IMR-90 (cell line): ENCODE results near the gene MYPN. TPM values are rescaled to one million over a fixed set of nuclear protein-coding genes. Genes with fewer than 3 reads are reported as not detected.

ENCODE experiments used
- ATAC-seq: fragments of 200-7000 bp; cut with Tn5 transposase; 2 replicates; pipeline ENCODE4 v1.9.1; 2020; ENCODE audit warnings: low read depth, mild to moderate bottlenecking, moderate library complexity
- BruUV-seq: library from RNA; stranded (reverse); fragments of 400-500 nt; replicated peaks from 2 replicates; lab custom pipeline; 2021; lab: Mats Ljungman, UMichigan
- CTCF ChIA-PET: fragments of 300-600 bp; formaldehyde crosslinking; extraction: SDS; loops from one replicate; lab custom pipeline; 2021; ENCODE audit warnings: antibody characterized with exemption; lab: Yijun Ruan, JAX
- POLR2A ChIA-PET: fragments of 300-600 bp; sonication (Branson Sonifier 250); formaldehyde crosslinking; loops from one replicate; lab custom pipeline; 2022; ENCODE audit warnings: antibody characterized with exemption; ENCODE audit not compliant: unreplicated experiment; lab: Charles Lee
- DNase-seq: peaks from one replicate; pipeline ENCODE4 v3.0.0; 2013
- H2AFZ ChIP-seq: replicated peaks from 2 replicates; pipeline ENCODE3; 2013; ENCODE audit warnings: low read length, mild to moderate bottlenecking; ENCODE audit not compliant: poor library complexity
- H2AK5ac ChIP-seq: 2 replicates; pipeline ENCODE4 v1.6.1; 2013; ENCODE audit warnings: low read depth, low read length, inconsistent platforms
- H2AK9ac ChIP-seq: replicated peaks from 2 replicates; pipeline ENCODE3; 2013; ENCODE audit warnings: mild to moderate bottlenecking, low read depth, low read length, moderate library complexity; ENCODE audit not compliant: poor library complexity
- H2BK120ac ChIP-seq: 2 replicates; pipeline ENCODE4 v1.6.1; 2013; ENCODE audit warnings: low read depth, low read length, inconsistent platforms
- H2BK15ac ChIP-seq: 3 replicates; pipeline ENCODE4 v1.6.1; 2013; ENCODE audit warnings: low read depth, low read length, inconsistent platforms
- H2BK20ac ChIP-seq: 2 replicates; pipeline ENCODE4 v1.6.1; 2013; ENCODE audit warnings: low read depth, mild to moderate bottlenecking, inconsistent platforms, low read length, moderate library complexity
- H2BK5ac ChIP-seq: 2 replicates; pipeline ENCODE4 v1.6.1; 2013; ENCODE audit warnings: mild to moderate bottlenecking, low read depth, low read length, inconsistent platforms; ENCODE audit not compliant: poor library complexity, severe bottlenecking
- H3K14ac ChIP-seq: replicated peaks from 2 replicates; pipeline ENCODE4 v1.6.1; 2013; ENCODE audit warnings: low read depth, low read length, inconsistent platforms
- H3K18ac ChIP-seq: 2 replicates; pipeline ENCODE4 v1.6.1; 2013; ENCODE audit warnings: low read depth, low read length, control low read depth
- H3K23ac ChIP-seq: 2 replicates; pipeline ENCODE4 v1.6.1; 2013; ENCODE audit warnings: low read depth, low read length, inconsistent platforms
- H3K27ac ChIP-seq: 2 replicates; pipeline ENCODE4 v1.5.1; 2013; ENCODE audit warnings: mild to moderate bottlenecking, control low read depth, low read length; ENCODE audit not compliant: insufficient read depth
- H3K27me3 ChIP-seq: 2 replicates; pipeline ENCODE4 v1.6.1; 2013; ENCODE audit warnings: low read length; ENCODE audit not compliant: control insufficient read depth, insufficient read depth
- H3K36me3 ChIP-seq: 2 replicates; pipeline ENCODE4 v1.6.1; 2013; ENCODE audit warnings: low read length, mixed read lengths; ENCODE audit not compliant: control insufficient read depth, insufficient read depth
- H3K4ac ChIP-seq: 2 replicates; pipeline ENCODE4 v1.6.1; 2013; ENCODE audit warnings: low read depth, low read length, inconsistent platforms
- H3K4me1 ChIP-seq: 2 replicates; pipeline ENCODE4 v1.6.1; 2013; ENCODE audit warnings: low read length, mixed read lengths; ENCODE audit not compliant: control insufficient read depth, insufficient read depth
- H3K4me2 ChIP-seq: 2 replicates; pipeline ENCODE4 v1.6.1; 2013; ENCODE audit warnings: low read depth, mild to moderate bottlenecking, control low read depth, low read length, moderate library complexity
- H3K4me3 ChIP-seq: 2 replicates; pipeline ENCODE4 v1.5.1; 2013; ENCODE audit warnings: low read depth, mild to moderate bottlenecking, control low read depth, low read length, moderate library complexity; ENCODE audit not compliant: insufficient read depth
- H3K56ac ChIP-seq: 2 replicates; pipeline ENCODE4 v1.6.1; 2013; ENCODE audit warnings: low read length, inconsistent platforms; ENCODE audit not compliant: insufficient read depth; ENCODE audit errors: extremely low read depth
- H3K79me1 ChIP-seq, 2 experiments: 2 replicates each; pipeline ENCODE4 v1.6.1; 2013; ENCODE audit warnings: low read length in 2 of 2, inconsistent platforms in 1 of 2, low read depth in 1 of 2
- H3K9ac ChIP-seq: 2 replicates; pipeline ENCODE4 v1.6.1; 2013; ENCODE audit warnings: low read depth, low read length, control low read depth
- H3K9me1 ChIP-seq: 2 replicates; pipeline ENCODE4 v1.6.1; 2013; ENCODE audit warnings: low read length, inconsistent platforms; ENCODE audit not compliant: insufficient read depth
- H3K9me3 ChIP-seq: 2 replicates; pipeline ENCODE4 v1.6.1; 2013; ENCODE audit warnings: low read length; ENCODE audit not compliant: control insufficient read depth, insufficient read depth
- H4K20me1 ChIP-seq: 2 replicates; pipeline ENCODE4 v1.6.1; 2013; ENCODE audit warnings: low read length, inconsistent platforms; ENCODE audit not compliant: insufficient read depth
- H4K5ac ChIP-seq: 2 replicates; pipeline ENCODE4 v1.6.1; 2013; ENCODE audit warnings: mild to moderate bottlenecking, low read depth, low read length, control low read depth
- H4K8ac ChIP-seq, 2 experiments: 2 replicates each; pipeline ENCODE4 v1.6.1; 2013; ENCODE audit warnings: low read depth in 2 of 2, low read length in 2 of 2, control low read depth in 1 of 2, inconsistent platforms in 1 of 2
- H4K91ac ChIP-seq: 2 replicates; pipeline ENCODE4 v1.6.1; 2013; ENCODE audit warnings: low read depth, low read length, inconsistent platforms; ENCODE audit not compliant: insufficient read depth
- MAZ ChIP-seq: IDR thresholded peaks from 2 replicates; pipeline ENCODE4 v1.6.1; 2012; ENCODE audit warnings: low read depth, mild to moderate bottlenecking, low read length, improper control_type of control experiment, moderate library complexity, borderline replicate concordance
- RFX5 ChIP-seq: IDR thresholded peaks from 2 replicates; pipeline ENCODE4 v1.8.0; 2012; ENCODE audit warnings: low read depth, mild to moderate bottlenecking, low read length, moderate library complexity
- SMC3 ChIP-seq: fragments of 150-350 bp; IDR thresholded peaks from 2 replicates; pipeline ENCODE4 v1.6.1; 2016; ENCODE audit warnings: low read depth, mild to moderate bottlenecking, antibody characterized with exemption, low read length, moderate library complexity
- WGBS, 2 experiments: methylation state at CpG; one replicate each; pipeline versions ENCODE4 v1.1.5 to v1.1.7; 2013; ENCODE audit warnings: missing lambda C conversion rate in 2 of 2; ENCODE audit not compliant: insufficient read length in 1 of 2; ENCODE audit errors: extremely low coverage in 2 of 2; 5-methylcytosine and 5-hydroxymethylcytosine counted together
- dilution Hi-C: fragments of 300-500 bp; cut with HindIII; formaldehyde crosslinking; loops from one replicate; pipeline ENCODE4 v1.14.3; 2018; ENCODE audit warnings: low sequenced_read_pairs; ENCODE audit not compliant: unreplicated experiment
- in situ Hi-C: fragments of 300-500 bp; cut with MboI; formaldehyde crosslinking; loops from 3 replicates; pipeline ENCODE4 v1.14.3; 2019; ENCODE audit warnings: low sequenced_read_pairs, inconsistent platforms, mixed read lengths
- intact Hi-C: fragments of 100-400 bp; cut with micrococcal nuclease; formaldehyde crosslinking; loops from 2 replicates; pipeline ENCODE4 v1.10.0; 2022
- polyA plus RNA-seq, 3 experiments: library from polyadenylated mRNA; depleted of rRNA; stranded (reverse); fragments of >200 nt; gene quantifications; 2 replicates each; pipeline ENCODE4 v1.2.3, GENCODE V29; 2012; ENCODE audit warnings: low replicate concordance in 1 of 3
- total RNA-seq: library from RNA; depleted of rRNA; stranded (reverse); fragments of >200 nt; gene quantifications from 2 replicates; pipeline ENCODE4 v1.2.3, GENCODE V29; 2012

Gene MYPN
- total and polyA plus RNA-seq, 2 of the 4 experiments (the other 2 are of a cell fraction), result 7.8 to 13.1 TPM

DNA sequence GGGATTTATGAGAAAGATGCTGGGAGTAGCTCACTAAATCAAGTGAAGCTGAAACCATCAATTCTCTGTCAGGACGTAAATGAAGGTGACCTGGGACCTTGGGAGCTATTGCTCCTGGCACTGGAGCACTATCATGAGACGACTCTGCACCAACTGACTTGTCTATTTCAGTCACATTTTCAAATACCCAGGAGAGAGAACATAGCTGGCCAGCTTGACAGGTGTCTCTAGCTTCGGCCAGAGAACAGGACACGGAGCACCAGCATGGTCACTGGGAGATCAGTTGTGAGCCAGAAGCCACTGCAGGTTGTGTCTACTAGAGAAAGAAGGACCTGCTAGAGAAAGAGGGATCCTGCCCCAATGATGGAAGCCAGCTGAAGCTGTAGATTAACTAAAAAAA, 140.0 kb downstream of the MYPN start:
- no peak overlapping the region for H3K4ac ChIP-seq
- dilution Hi-C loops (no loop called here), in situ Hi-C loops (no loop called here), intact Hi-C loops (no loop called here)
- H2BK5ac ChIP-seq, result no peak overlapping the region
- no peak for DNase-seq
- peaks cover 34% of the 10 kb centered on the region for H3K27me3 ChIP-seq
- H4K8ac ChIP-seq, result no peak overlapping the region
- H2BK20ac ChIP-seq, result no peak overlapping the region
- no peak overlapping the region for H3K18ac ChIP-seq
- H3K9me3 ChIP-seq, result no peaks in the 10 kb centered on the region
- ChIA-PET CTCF (interaction anchor here (0.7 to 1.3 kb wide), 2 partner anchors 10 to 142 kb away, joined by 3 to 5 read pairs; no protein-coding TSS in a partner anchor), POLR2A (no interaction called here)
- H3K79me1 ChIP-seq, result no peaks in the 10 kb centered on the region
- H3K36me3 ChIP-seq, result no peaks in the 10 kb centered on the region
- no peak overlapping the region for H2AK5ac ChIP-seq
- no peak overlapping the region for H4K91ac ChIP-seq
- TF ChIP-seq RFX5 (no peak), SMC3 (no peak), MAZ (no peak)
- H2BK120ac ChIP-seq, result no peak overlapping the region
- no peak overlapping the region for H3K9ac ChIP-seq
- no peak overlapping the region for H2BK15ac ChIP-seq
- H2AFZ ChIP-seq, result no peak overlapping the region
- BruUV-seq, result no TSS peak
- H3K23ac ChIP-seq, result no peak overlapping the region
- H3K4me1 ChIP-seq, result no peaks in the 10 kb centered on the region; the same call in 1 of the 2 replicates
- no peak for ATAC-seq
- 75% methylated on average over 3 of the region's 4 CpGs; no CpG with 5 or more reads in 1 of the 2 experiments for WGBS, 2 experiments
- no peak overlapping the region for H3K56ac ChIP-seq
- H3K4me2 ChIP-seq, result no peak overlapping the region
- H3K4me3 ChIP-seq, result no peak overlapping the region
- no peak overlapping the region for H4K5ac ChIP-seq
- H2AK9ac ChIP-seq, result no peak overlapping the region
- H3K27ac ChIP-seq, result no peak overlapping the region
- H4K20me1 ChIP-seq, result no peaks in the 10 kb centered on the region
- no peak overlapping the region for H3K14ac ChIP-seq
- H3K9me1 ChIP-seq, result no peaks in the 10 kb centered on the region
